H7 (cell line): Measurements from ENCODE around the gene MPPE1. TPM values are rescaled to one million over a fixed set of nuclear protein-coding genes. Genes with fewer than 3 reads are reported as not detected.

Experiments used
- DNase-seq: peaks from one replicate; pipeline ENCODE4 v3.0.0; 2012
- H3K27me3 ChIP-seq: 2 replicates; pipeline ENCODE4 v1.6.0; 2011; ENCODE audit warnings: mild to moderate bottlenecking, low read length; ENCODE audit not compliant: control insufficient read depth, insufficient read depth
- H3K36me3 ChIP-seq: replicated peaks from 2 replicates; pipeline ENCODE4 v1.5.1; 2011; ENCODE audit warnings: low read length; ENCODE audit not compliant: control insufficient read depth, insufficient read depth
- H3K4me3 ChIP-seq: 2 replicates; pipeline ENCODE4 v1.5.1; 2011; ENCODE audit warnings: low read depth, mild to moderate bottlenecking, control low read depth, low read length, moderate library complexity; ENCODE audit not compliant: insufficient read depth
- total RNA-seq: library from RNA; depleted of rRNA; stranded (reverse); fragments of >200 nt; shearing (Covaris generic); gene quantifications from 2 replicates; pipeline ENCODE4 v1.2.3, GENCODE V29; 2014; rRNA removed

Gene MPPE1
- total RNA-seq, 1 experiment from 2014 or later = 11.4 TPM

GRCh38 chr18:11844436-11844835, 63.7 kb downstream of the MPPE1 start:
- DNase-seq = no peak
- Histone ChIP-seq H3K36me3 (no peaks in the 10 kb centered on the region), H3K27me3 (no peaks in the 10 kb centered on the region), H3K4me3 (no peak overlapping the region)

GRCh38 chr18:11842562-11842961, 65.6 kb downstream of the MPPE1 start:
- DNase-seq = no peak
- H3K27me3 ChIP-seq = no peaks in the 10 kb centered on the region
- H3K36me3 ChIP-seq = no peaks in the 10 kb centered on the region
- H3K4me3 ChIP-seq = no peak overlapping the region

- no peak for DNase-seq
- Histone ChIP-seq H3K4me3 (no peak overlapping the region), H3K36me3 (no peaks in the 10 kb centered on the region), H3K27me3 (no peaks in the 10 kb centered on the region)
These were observed 67.6 kb downstream of the MPPE1 start for GRCh38 chr18:11840493-11840892.

GRCh38 chr18:11839556-11839955, 68.6 kb downstream of the MPPE1 start:
- DNase-seq = no peak
- Histone ChIP-seq H3K36me3 (no peaks in the 10 kb centered on the region), H3K27me3 (no peaks in the 10 kb centered on the region), H3K4me3 (no peak overlapping the region)

GRCh38 chr18:11834772-11835171, 73.3 kb downstream of the MPPE1 start:
- Histone ChIP-seq H3K27me3 (no peaks in the 10 kb centered on the region), H3K36me3 (no peaks in the 10 kb centered on the region), H3K4me3 (no peak overlapping the region)
- no peak for DNase-seq

Other genes starting within 250 kb of the MPPE1 start
- 24.5 and 38.9 TPM in 2 replicates for gene GNAL, start 219.1 kb downstream of the MPPE1 start, total RNA-seq
- 22.6 and 30.4 TPM in 2 replicates for gene CHMP1B, start 56.9 kb downstream of the MPPE1 start, total RNA-seq
- 161 and 210 TPM in 2 replicates for gene IMPA2, start 73.2 kb upstream of the MPPE1 start, total RNA-seq
- gene ANKRD62, start 185.5 kb upstream of the MPPE1 start, total RNA-seq = not detected in 2 replicates